ENCODE data around the gene TCTN3.

DNA sequence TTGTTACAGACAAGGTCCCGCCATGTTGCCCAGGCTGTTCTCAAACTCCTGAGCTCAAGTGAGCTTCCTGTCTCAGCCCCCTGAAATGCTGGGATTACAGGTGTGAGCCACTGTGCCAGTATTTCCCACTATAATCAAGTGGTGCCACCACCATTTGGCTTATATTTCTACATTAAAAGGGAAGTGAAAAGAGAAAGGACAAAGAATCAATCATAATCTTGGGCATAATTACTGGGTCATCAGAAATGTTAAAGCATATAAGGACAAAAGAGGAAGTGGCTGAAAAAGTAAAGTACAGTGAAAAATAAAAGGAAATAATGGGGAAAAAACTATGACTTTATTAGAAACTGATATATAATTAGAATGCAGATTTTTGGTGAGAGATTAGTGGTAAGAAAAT is 36.5 kb upstream of the TCTN3 start:
- TF ChIP-seq, protein P1, sequence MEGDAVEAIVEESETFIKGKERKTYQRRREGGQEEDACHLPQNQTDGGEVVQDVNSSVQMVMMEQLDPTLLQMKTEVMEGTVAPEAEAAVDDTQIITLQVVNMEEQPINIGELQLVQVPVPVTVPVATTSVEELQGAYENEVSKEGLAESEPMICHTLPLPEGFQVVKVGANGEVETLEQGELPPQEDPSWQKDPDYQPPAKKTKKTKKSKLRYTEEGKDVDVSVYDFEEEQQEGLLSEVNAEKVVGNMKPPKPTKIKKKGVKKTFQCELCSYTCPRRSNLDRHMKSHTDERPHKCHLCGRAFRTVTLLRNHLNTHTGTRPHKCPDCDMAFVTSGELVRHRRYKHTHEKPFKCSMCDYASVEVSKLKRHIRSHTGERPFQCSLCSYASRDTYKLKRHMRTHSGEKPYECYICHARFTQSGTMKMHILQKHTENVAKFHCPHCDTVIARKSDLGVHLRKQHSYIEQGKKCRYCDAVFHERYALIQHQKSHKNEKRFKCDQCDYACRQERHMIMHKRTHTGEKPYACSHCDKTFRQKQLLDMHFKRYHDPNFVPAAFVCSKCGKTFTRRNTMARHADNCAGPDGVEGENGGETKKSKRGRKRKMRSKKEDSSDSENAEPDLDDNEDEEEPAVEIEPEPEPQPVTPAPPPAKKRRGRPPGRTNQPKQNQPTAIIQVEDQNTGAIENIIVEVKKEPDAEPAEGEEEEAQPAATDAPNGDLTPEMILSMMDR (IDR thresholded peaks at IDR 0.05; ENCODE audit: insufficient read depth, low read depth, low read length) = no peak
- no peak for TF ChIP-seq EZH2 (IDR thresholded peaks at IDR 0.05; ENCODE audit: insufficient read depth, low read length)
